Stimulated activated naive CD4-positive, alpha-beta T cell (primary cell): ENCODE data around the gene DHX32.

Experiments used
- DNase-seq, 6 experiments: peaks; one replicate each; lab custom pipeline; 2025; lab: John Stamatoyannopoulos, UW

DHX32 gene

GRCh38 chr10:125811251-125811650 is 69.8 kb downstream of the DHX32 start:
- DNase-seq = no peak

- no peak for DNase-seq
These were observed 73.0 kb downstream of the DHX32 start for GRCh38 chr10:125808047-125808446.

- no peak for DNase-seq
These were observed 78.4 kb downstream of the DHX32 start for GRCh38 chr10:125802739-125803138.

- DNase-seq = no peak
These were observed 79.0 kb downstream of the DHX32 start for GRCh38 chr10:125802131-125802530.

- no peak for DNase-seq
These were observed 79.5 kb downstream of the DHX32 start for GRCh38 chr10:125801574-125801973.

- DNase-seq = no peak
These were observed 81.5 kb downstream of the DHX32 start for GRCh38 chr10:125799451-125800182.

GRCh38 chr10:125797994-125798662 is 83.0 kb downstream of the DHX32 start:
- no peak for DNase-seq

- no peak for DNase-seq
These were observed 83.7 kb downstream of the DHX32 start for GRCh38 chr10:125797424-125797823.

- DNase-seq = no peak
These were observed 85.4 kb downstream of the DHX32 start for GRCh38 chr10:125795637-125796190.

GRCh38 chr10:125795128-125795527 is 86.0 kb downstream of the DHX32 start:
- no peak for DNase-seq

GRCh38 chr10:125792342-125793300 is 88.5 kb downstream of the DHX32 start:
- no peak for DNase-seq

GRCh38 chr10:125788156-125789034 is 92.7 kb downstream of the DHX32 start:
- no peak for DNase-seq
